ENCODE measurements around the gene ARSG.
"Not testable (repeated sequence)": the region's sequence is repeated elsewhere in the genome, so short reads cannot be mapped to it uniquely, and the experiment has no call there.

ARSG gene

GRCh38 chr17:68329331-68329730 lies 38.0 kb downstream of the ARSG start:
- DNase-seq (ENCODE audit: low read depth), result no peak

DNA sequence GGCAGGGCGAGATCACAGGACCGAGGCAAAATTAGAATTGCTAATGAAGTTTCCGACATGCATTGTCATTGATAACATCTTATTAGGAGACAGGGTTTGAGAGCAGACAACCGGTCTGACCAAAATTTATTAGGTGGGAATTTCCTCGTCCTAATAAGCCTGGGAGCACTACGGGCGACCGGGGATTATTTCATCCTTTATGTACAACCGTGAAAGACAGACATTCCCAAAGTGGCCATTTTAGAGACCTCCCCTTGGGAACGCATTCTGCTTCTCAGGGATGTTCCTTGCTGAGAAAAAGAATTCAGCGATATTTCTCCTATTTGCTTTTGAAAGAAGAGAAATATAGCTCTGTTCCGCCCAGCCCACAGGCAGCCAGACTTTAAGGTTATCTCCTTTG lies 40.6 kb downstream of the ARSG start:
- not testable (repeated sequence) for DNase-seq (ENCODE audit: low read depth)

DNA sequence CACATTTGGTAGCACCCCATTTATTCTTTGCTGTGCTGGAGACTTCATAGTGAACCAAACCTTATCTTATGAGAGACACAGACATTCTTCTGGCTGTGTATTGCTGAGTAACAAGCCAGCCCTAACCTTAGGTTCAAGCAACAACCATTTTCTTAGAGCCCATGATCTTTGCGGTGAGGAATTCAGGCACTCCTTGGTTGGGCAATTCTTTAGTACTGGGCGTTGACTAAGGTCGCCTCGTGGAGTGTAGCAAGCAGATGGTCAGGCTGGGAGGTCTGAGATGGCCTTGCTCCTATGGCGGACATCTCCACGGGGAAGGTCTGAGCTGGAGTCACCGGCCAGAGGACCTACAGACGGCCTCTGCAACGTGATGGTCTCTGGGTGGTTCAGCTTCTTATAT lies 43.1 kb downstream of the ARSG start:
- no peak for DNase-seq (ENCODE audit: low read depth)

- DNase-seq (ENCODE audit: low read depth), result no peak
Measured at GRCh38 chr17:68341482-68341881, 50.2 kb downstream of the ARSG start.

DNA sequence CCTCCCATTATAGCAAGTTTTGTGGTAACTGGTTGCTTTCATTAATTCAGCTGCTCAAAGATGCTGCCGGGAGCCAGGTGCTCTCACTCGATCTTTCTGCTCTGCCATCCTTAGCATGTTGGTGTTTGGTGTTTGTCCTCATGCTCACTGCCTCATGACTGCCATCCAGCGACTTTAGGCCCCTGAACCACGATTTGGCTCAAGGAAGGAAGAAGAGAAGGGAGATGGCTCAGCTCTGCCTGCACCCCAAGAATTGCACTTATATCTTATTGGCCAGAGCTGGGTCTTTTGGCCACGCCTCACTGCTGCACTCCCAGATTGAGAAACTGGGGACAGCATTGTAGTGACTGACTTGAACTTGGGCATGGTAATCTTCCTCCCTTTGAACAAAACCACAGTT lies 52.7 kb downstream of the ARSG start:
- no peak for DNase-seq (ENCODE audit: low read depth)

DNA sequence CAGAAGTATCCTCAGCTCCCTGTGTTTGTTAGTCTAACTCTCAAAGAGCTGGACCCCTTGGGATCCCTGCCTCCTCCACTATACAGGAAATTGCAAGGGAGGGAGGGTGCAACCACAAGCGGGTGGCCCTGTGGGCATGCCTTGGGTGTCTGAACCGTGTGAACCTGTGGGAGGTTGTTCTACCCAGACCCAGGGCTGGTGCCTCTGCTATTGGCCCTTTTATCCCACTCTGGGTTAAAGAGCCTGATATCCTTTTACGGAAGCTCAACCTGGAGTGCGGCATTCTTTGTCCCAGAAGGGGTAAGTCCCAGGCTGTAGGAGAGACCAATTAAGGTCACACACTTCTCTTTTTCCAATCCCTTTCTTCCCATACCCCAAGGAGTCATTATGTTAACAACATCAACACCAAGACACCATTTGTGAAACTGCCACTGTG lies 53.4 kb downstream of the ARSG start:
- DNase-seq (ENCODE audit: low read depth), result peak; percentile 28

DNA sequence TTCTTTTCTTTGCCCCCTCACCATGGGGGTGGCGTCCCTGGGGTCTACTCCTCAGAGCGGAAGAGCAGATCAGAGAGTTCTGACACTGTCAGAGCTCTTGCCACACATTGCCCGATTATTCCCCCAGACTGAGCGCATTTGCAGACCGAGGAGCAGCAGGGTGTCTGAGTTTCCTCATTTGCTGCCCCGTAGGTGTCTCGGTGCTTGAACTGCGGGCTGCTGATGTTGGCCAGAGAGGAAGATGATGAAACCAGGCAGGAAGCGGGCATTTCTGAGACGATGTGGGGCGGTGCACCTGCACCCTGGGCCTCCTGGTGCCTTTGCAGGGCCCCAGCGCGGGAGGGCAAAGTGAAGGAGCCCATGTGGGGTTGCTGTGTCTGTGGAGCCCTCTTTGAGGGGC lies 55.2 kb downstream of the ARSG start:
- peak; percentile 51 for DNase-seq (ENCODE audit: low read depth)

- DNase-seq (ENCODE audit: low read depth), result no peak
Measured at GRCh38 chr17:68347380-68347779, 56.1 kb downstream of the ARSG start.

GRCh38 chr17:68349157-68349556 lies 57.9 kb downstream of the ARSG start:
- no peak for DNase-seq (ENCODE audit: low read depth)

- no peak for DNase-seq (ENCODE audit: low read depth)
Measured at GRCh38 chr17:68351395-68351794, 60.1 kb downstream of the ARSG start.

- DNase-seq (ENCODE audit: low read depth), result no peak
Measured at GRCh38 chr17:68352041-68352440, 60.7 kb downstream of the ARSG start.

DNA sequence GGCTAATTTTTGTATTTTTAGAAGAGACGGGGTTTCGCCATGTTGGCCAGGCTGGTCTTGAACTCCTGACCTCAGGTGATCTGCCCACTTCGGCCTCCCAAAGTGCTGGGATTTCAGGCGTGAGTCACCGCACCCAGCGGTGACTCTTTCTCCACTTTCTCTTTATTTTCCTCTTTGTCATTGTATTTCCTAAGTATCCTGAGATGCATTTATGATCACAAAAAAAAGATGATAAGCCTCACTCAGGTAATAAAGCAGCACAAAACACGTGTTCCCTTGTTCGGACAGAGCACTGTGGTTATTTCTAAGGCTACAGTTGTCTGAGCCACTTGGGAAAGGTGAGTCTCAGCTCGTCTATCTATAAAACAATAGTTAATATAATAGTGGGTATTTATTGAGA lies 61.4 kb downstream of the ARSG start:
- DNase-seq (ENCODE audit: low read depth), result not testable (repeated sequence)

DNA sequence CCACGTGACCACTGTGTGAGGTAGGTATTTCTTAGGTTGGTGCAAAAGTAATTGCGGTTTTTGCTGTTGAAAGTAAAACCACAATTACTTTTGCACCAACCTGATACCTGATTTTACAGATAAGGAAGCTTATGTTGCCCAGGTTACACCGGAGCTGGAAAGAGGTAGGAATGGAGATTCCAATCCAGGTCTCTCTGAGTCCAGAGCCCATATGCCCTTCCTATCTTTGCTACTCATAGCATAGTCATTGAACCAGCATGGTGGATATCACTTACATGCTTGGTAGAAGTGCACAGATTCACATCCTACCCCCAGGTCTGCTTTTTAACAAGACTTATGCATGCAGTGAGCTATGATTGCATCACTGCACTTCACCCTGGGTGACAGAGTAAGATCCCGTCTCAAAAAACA lies 61.8 kb downstream of the ARSG start:
- no peak for DNase-seq (ENCODE audit: low read depth)

DNA sequence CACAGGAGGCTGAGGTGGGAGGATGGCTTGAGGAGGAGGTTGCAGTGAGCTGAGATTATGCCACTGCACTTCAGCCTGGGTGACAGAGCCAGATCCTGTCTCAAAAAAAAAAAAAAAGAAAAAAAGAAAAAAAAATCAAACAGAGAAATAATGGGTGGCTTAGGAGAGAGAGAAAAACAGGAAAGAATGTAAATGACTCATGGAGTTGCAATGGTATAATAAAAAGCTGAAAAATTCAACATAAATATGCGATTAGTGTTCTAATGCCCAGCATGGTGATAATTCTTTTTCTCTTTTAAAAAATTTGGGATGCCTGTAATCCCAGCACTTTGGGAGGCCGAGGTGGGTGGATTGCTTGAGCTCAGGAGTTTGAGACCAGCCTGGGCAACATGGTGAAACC lies 63.0 kb downstream of the ARSG start:
- DNase-seq (ENCODE audit: low read depth), result not testable (repeated sequence)

DNA sequence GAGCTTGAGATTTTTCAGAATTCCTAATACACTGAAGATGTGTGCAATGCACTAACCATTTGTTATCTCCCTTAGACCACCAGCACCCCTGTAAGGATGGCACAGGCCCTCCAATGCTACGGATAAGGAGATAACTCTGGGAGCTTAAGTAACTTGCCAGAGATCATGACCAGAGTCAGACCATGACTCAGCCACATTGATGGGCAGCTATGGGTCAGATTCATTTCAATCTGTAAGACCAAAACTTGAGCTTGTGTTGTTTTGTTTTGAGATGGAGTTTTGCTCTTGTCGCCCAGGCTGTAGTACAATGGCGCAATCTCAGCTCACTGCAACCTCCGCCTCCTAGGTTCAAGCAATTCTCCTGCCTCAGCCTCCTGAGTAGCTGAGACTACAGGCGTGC lies 63.8 kb downstream of the ARSG start:
- DNase-seq (ENCODE audit: low read depth), result not testable (repeated sequence)

- DNase-seq (ENCODE audit: low read depth), result peak; percentile 39
Measured at GRCh38 chr17:68356520-68356919, 65.2 kb downstream of the ARSG start.

DNA sequence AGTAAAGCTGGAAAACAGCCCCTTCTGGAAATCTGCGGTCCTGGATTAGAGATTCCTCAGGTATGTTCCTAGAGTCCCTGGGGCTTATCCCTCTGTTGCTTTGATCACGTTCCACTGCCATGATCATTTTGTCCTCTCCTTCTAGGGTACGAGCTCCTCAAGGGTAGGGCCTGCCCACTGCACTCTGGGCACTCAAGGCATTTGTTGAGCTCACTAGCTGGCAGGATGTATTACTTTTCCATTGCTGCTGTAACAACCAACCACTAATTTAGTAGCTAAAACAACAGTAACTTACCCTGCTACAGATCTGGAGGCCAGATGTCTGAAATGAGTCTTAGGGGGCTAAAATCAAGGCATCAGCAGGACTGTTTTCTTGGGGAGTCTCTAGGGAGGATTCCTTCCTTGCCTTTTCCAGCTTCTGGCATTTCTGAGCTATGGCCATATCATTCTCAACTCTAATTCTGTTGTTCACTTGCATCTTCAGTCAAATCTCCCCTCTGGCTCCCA lies 65.7 kb downstream of the ARSG start:
- no peak for DNase-seq (ENCODE audit: low read depth)

- no peak for DNase-seq (ENCODE audit: low read depth)
Measured at GRCh38 chr17:68357886-68358285, 66.6 kb downstream of the ARSG start.

DNA sequence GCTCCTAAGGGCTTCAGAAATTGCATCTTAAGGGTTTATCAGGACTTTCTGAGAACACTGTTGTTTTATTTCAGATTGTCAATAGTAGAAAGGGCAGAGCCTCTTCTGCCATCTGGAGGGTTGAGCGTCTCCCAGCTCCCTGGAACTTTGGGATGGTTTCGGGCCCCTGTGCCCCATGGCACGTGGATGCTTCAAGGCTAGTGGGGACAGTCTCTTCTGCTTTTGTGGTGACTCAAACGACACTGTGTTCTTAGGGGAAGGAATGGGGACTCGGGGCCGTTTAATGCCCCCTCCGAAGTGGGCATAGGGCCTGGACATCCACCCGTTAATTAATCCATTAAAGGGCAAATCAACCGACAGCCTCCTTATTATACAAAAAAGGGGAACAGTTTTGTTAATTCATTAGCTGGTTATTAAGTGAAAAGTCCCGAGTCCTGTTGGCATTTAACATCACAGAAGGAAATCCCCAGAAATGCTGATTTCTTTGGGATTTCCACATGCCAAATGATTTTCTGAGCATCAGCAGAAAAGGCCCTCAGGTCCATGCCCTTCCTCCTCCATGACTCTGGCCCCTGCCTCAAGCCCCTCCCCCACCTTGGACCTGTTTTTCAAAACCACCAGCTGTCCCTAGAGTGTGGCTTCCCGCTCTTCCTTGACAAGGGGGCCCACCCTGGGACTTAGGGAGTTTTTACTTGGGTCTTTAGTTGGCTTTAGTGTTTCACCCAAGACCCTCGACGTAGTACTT lies 68.7 kb downstream of the ARSG start:
- no peak for DNase-seq (ENCODE audit: low read depth)

- DNase-seq (ENCODE audit: low read depth), result no peak
Measured at GRCh38 chr17:68365469-68365868, 74.2 kb downstream of the ARSG start.

DNA sequence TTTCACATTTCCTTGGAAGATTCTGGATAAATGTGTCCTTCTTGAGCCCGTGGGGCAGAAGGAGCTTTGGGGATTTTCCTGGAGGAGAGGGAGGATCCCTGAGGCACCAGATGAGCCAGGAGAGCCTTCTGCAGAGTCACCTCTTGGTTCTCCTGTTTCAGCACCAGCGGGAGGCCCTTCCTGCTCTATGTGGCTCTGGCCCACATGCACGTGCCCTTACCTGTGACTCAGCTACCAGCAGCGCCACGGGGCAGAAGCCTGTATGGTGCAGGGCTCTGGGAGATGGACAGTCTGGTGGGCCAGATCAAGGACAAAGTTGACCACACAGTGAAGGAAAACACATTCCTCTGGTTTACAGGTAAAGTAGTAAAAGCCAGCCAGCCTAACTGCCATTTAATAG lies 77.1 kb downstream of the ARSG start:
- DNase-seq (ENCODE audit: low read depth), result no peak

GRCh38 chr17:68375566-68375965 lies 84.3 kb downstream of the ARSG start:
- no peak for DNase-seq (ENCODE audit: low read depth)

DNA sequence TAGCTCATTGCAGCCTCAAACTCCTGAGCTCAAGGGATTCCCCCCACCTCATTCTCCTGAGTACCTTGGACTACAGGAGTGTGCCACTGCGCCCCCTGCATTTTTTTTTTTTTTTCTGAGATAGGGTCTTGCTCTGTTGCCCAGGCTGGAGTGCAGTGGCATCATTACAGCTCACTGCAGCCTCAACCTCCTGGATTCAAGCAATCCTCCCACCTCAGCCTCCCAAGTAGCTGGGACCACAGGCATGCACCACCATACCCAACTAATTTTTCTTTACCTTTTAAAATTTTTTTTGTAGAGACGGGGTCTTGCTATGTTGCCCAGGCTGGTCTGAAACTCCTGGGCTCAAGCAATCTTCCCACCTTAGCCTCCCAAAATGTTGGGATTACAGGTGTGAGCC lies 84.9 kb downstream of the ARSG start:
- DNase-seq (ENCODE audit: low read depth), result not testable (repeated sequence)

GRCh38 chr17:68377771-68378267 lies 86.5 kb downstream of the ARSG start:
- no peak for DNase-seq (ENCODE audit: low read depth)
